ENCODE results near the gene TMEM156. TPM values are rescaled to one million over a fixed set of nuclear protein-coding genes. Genes with fewer than 3 reads are reported as not detected.

The TMEM156 gene
- total RNA-seq, 6 donors from 2014 or later = 0.30 to 1.8 (median 1.0) TPM; not detected in 1

DNA sequence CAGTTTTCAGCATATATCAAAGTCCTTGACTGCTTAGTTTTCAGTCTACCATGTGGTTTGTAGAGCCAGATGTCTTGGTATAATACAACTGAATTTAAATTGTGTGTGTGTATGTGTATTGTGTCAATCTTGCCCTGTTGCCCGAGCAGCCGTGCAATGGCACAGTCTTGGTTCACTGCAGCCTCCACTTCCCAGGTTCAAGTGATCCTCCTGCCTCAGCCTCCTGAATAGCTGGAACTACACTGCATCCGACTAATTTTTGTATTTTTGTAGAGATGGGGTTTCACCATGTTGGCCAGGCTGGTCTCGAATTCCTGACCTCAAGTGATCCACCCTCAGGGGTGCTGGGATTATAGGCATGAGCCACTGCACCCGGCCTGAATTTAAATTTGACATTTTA, 23.8 kb upstream of the TMEM156 start:
- Histone ChIP-seq H3K4me3 (no peak overlapping the region), H3K36me3 (no peaks in the 10 kb centered on the region), H3K9me3 (no peaks in the 10 kb centered on the region), H3K27ac (no peak overlapping the region), H3K27me3 (no peaks in the 10 kb centered on the region), H3K4me1 (peaks cover 0 to 6% (median 0%) of the 10 kb centered on the region in 4 donors)
- WGBS, 2 donors = 98 to 100% methylated on average over 5 of the region's 5 CpGs
- DNase-seq (no peak), ATAC-seq (ENCODE audit: low FRiP score in 2 of 2) (no peak)
- TF ChIP-seq POLR2AphosphoS5 (IDR thresholded peaks at IDR 0.05) (no peak), EP300 (IDR thresholded peaks at IDR 0.05) (no peak), POLR2A (IDR thresholded peaks at IDR 0.05) (no peak)
- TF ChIP-seq, protein P1, sequence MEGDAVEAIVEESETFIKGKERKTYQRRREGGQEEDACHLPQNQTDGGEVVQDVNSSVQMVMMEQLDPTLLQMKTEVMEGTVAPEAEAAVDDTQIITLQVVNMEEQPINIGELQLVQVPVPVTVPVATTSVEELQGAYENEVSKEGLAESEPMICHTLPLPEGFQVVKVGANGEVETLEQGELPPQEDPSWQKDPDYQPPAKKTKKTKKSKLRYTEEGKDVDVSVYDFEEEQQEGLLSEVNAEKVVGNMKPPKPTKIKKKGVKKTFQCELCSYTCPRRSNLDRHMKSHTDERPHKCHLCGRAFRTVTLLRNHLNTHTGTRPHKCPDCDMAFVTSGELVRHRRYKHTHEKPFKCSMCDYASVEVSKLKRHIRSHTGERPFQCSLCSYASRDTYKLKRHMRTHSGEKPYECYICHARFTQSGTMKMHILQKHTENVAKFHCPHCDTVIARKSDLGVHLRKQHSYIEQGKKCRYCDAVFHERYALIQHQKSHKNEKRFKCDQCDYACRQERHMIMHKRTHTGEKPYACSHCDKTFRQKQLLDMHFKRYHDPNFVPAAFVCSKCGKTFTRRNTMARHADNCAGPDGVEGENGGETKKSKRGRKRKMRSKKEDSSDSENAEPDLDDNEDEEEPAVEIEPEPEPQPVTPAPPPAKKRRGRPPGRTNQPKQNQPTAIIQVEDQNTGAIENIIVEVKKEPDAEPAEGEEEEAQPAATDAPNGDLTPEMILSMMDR (IDR thresholded peaks at IDR 0.05) = no peak

DNA sequence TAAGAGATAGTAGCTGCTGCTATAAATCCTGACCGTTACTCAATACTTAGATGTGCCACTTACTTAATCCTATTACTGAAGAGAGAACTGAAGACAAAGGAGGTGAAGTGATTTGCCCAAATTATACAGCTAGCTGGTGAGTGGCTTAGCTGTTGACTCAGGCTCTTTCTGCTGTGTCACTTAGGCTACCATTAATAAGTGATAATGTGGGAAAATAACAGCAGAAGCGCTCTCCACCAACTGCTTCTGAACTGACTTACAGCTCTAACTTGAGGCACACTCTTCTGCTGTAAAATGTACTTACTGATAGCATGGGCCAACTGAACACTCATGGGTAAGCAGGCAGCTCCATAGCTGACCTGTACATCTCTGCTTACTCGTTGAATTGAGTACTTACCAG, 22.3 kb upstream of the TMEM156 start:
- no peaks in the 10 kb centered on the region for H3K27me3 ChIP-seq
- no peaks in the 10 kb centered on the region for H3K9me3 ChIP-seq
- WGBS, 2 donors = 64 to 85% methylated on average over 3 of the region's 3 CpGs
- H3K4me3 ChIP-seq = no peak overlapping the region
- H3K36me3 ChIP-seq = no peaks in the 10 kb centered on the region
- DNase-seq (no peak), ATAC-seq (ENCODE audit: low FRiP score in 2 of 2) (no peak)
- peaks cover 0 to 6% (median 0%) of the 10 kb centered on the region in 4 donors for H3K4me1 ChIP-seq
- TF ChIP-seq POLR2A (IDR thresholded peaks at IDR 0.05) = no peak
- TF ChIP-seq EP300 (IDR thresholded peaks at IDR 0.05) = no peak
- TF ChIP-seq POLR2AphosphoS5 (IDR thresholded peaks at IDR 0.05) = no peak
- TF ChIP-seq, protein P1 (IDR thresholded peaks at IDR 0.05) = no peak
- no peak overlapping the region for H3K27ac ChIP-seq

DNA sequence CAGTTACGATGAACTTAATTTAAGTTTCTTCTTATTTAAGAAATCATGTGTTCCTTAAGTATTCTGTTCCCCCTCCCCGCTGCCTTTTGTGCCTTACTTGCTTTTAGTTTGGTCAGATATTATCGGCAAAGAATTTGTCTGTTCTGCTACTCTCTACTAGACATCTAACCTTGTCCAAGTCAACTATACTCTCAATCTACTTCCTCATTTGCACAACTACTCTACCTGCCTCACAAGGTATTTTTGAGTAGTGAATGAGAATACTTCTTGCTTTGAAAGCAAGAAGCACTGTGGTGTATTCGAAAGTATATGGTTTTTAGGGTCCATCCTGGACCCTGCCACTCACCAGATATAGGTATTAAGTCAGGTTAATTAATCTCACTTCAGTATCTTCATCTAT, 21.8 kb upstream of the TMEM156 start:
- TF ChIP-seq, protein P1 (IDR thresholded peaks at IDR 0.05) = no peak
- TF ChIP-seq POLR2A (IDR thresholded peaks at IDR 0.05) = no peak
- no peak for TF ChIP-seq EP300 (IDR thresholded peaks at IDR 0.05)
- TF ChIP-seq POLR2AphosphoS5 (IDR thresholded peaks at IDR 0.05) = no peak
- ATAC-seq (ENCODE audit: low FRiP score in 2 of 2) = no peak
- WGBS, 2 donors = 88 to 93% methylated on average over 4 of the region's 4 CpGs
- H3K4me3 ChIP-seq = no peak overlapping the region
- no peak for DNase-seq
- no peak overlapping the region for H3K27ac ChIP-seq
- H3K4me1 ChIP-seq = peaks cover 0 to 6% (median 3%) of the 10 kb centered on the region in 4 donors
- no peaks in the 10 kb centered on the region for H3K27me3 ChIP-seq
- H3K36me3 ChIP-seq = no peaks in the 10 kb centered on the region
- no peaks in the 10 kb centered on the region for H3K9me3 ChIP-seq

DNA sequence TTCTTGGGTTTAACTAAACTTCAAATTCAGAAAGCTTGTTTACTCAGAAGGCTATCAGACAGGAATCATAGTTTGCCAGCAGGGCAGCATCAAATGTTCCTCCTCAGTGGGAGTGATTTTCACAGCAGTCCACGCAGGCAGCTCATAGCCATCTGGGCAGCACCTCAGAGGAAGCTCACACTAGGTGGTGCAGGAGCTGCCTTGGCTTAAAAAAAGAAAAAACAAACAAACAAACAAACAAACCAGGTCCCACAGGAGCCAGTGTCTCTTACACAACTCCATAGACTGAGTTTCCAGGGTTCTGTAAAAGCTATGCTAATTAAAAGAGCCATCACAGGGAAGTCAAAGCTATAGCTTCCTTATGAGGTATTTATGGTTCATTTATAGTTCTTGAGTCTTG, 19.3 kb upstream of the TMEM156 start:
- 63 to 74% methylated on average over 1 of the region's 1 CpG for WGBS, 2 donors
- no peak for DNase-seq
- H3K27ac ChIP-seq = peak overlapping the region in 1 of 4 donors; percentile 46
- H3K9me3 ChIP-seq = no peaks in the 10 kb centered on the region
- no peaks in the 10 kb centered on the region for H3K27me3 ChIP-seq
- H3K4me3 ChIP-seq = no peak overlapping the region
- H3K4me1 ChIP-seq = peaks cover 6 to 22% (median 10%) of the 10 kb centered on the region in 4 donors
- no peak for ATAC-seq (ENCODE audit: low FRiP score in 2 of 2)
- no peaks in the 10 kb centered on the region for H3K36me3 ChIP-seq
- no peak for TF ChIP-seq EP300 (IDR thresholded peaks at IDR 0.05)
- TF ChIP-seq POLR2AphosphoS5 (IDR thresholded peaks at IDR 0.05) = no peak

DNA sequence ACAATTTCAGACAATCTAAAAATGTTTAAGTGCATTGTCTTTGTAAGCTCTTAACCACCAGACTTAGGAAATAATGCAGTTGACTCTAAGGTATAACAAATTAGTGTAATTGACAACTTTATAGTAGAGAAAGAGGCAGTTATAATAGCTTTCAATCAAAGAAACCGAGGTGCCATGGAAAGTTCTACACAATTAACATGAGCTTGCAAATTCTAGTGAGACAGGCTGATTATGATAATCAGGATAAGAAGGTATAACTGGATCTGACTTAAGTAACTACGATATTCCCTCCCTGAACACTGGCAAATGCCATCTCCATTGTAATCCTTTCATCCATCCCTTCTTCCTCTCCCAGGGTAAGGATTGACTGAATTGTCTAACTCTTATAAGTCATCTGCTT, 18.4 kb upstream of the TMEM156 start:
- no peaks in the 10 kb centered on the region for H3K27me3 ChIP-seq
- TF ChIP-seq, protein P1 (IDR thresholded peaks at IDR 0.05) = no peak
- TF ChIP-seq POLR2AphosphoS5 (IDR thresholded peaks at IDR 0.05) (no peak), EP300 (IDR thresholded peaks at IDR 0.05) (no peak), POLR2A (IDR thresholded peaks at IDR 0.05) (no peak)
- no peak overlapping the region for H3K27ac ChIP-seq
- ATAC-seq (ENCODE audit: low FRiP score in 2 of 2) (no peak), DNase-seq (no peak)
- WGBS, 2 donors = 67 to 82% methylated on average over 2 of the region's 2 CpGs
- H3K4me1 ChIP-seq = peaks cover 14 to 26% (median 18%) of the 10 kb centered on the region in 4 donors
- no peaks in the 10 kb centered on the region for H3K9me3 ChIP-seq
- H3K4me3 ChIP-seq = no peak overlapping the region
- no peaks in the 10 kb centered on the region for H3K36me3 ChIP-seq

All from upper lobe of left lung (tissue), 6 donors.